ENCODE measurements around the gene TMPRSS6. TPM values are rescaled to one million over a fixed set of nuclear protein-coding genes. Genes with fewer than 3 reads are reported as not detected.
A peak's percentile ranks its signal among the peaks of the same experiment; 100 is the strongest.

The TMPRSS6 gene
- total and polyA plus RNA-seq, 2 of the 13 experiments (the other 11 are each of a cell fraction or from before 2014, with no cell fraction given), result 4.2 to 4.8 TPM

GRCh38 chr22:37032134-37032534, 77.4 kb downstream of the TMPRSS6 start (continued):
- TF ChIP-seq ZBED4 (CRISPR knock-in tag; IDR thresholded peaks at IDR 0.05; ENCODE audit: borderline replicate concordance), result no peak
- no peak for TF ChIP-seq JUNB (CRISPR knock-in tag; IDR thresholded peaks at IDR 0.05; ENCODE audit: borderline replicate concordance)
- no peak for TF ChIP-seq ZNF138 (CRISPR knock-in tag; IDR thresholded peaks at IDR 0.05; ENCODE audit: low read depth)
- no peak for TF ChIP-seq ZSCAN30 (CRISPR knock-in tag; IDR thresholded peaks at IDR 0.05)
- no peak for TF ChIP-seq ZZZ3 (CRISPR knock-in tag; IDR thresholded peaks at IDR 0.05; ENCODE audit: borderline replicate concordance)
- no peak for TF ChIP-seq ZNF607 (CRISPR knock-in tag; IDR thresholded peaks at IDR 0.05; ENCODE audit: borderline replicate concordance)
- no peak for TF ChIP-seq STAT5B (CRISPR knock-in tag; IDR thresholded peaks at IDR 0.05)
- TF ChIP-seq ZNF670 (CRISPR knock-in tag; IDR thresholded peaks at IDR 0.05; ENCODE audit: borderline replicate concordance), result no peak
- no peak for TF ChIP-seq AFF4 (CRISPR knock-in tag; IDR thresholded peaks at IDR 0.05)
- TF ChIP-seq ZFP90 (CRISPR knock-in tag; IDR thresholded peaks at IDR 0.05; ENCODE audit: borderline replicate concordance), result no peak; the same call in 1 of the 2 replicates
- TF ChIP-seq ZNF570 (CRISPR knock-in tag; IDR thresholded peaks at IDR 0.05; ENCODE audit: borderline replicate concordance), result no peak
- no peak for TF ChIP-seq GATA4 (IDR thresholded peaks at IDR 0.05; ENCODE audit: borderline replicate concordance, low read depth)
- peak; percentile 44; the same call in 1 of the 2 replicates for TF ChIP-seq CEBPB (IDR thresholded peaks at IDR 0.05; ENCODE audit: borderline replicate concordance, low read depth, low read length)
- TF ChIP-seq ZNF367 (CRISPR knock-in tag; IDR thresholded peaks at IDR 0.05; ENCODE audit: borderline replicate concordance), result 0 out of 2 replicates have a peak, but pooled peaks have one; percentile 45
- TF ChIP-seq GABPA (IDR thresholded peaks at IDR 0.05; ENCODE audit: low read depth, low read length), result no peak
- TF ChIP-seq GABPA (CRISPR knock-in tag; IDR thresholded peaks at IDR 0.05; ENCODE audit: low read depth), result no peak; the same call in 1 of the 2 replicates
- no peak for TF ChIP-seq ZNF660 (CRISPR knock-in tag; IDR thresholded peaks at IDR 0.05; ENCODE audit: borderline replicate concordance, low read depth)
- no peak for TF ChIP-seq GTF2F1 (IDR thresholded peaks at IDR 0.05; ENCODE audit: low read length)
- no peak for TF ChIP-seq ZNF614 (CRISPR knock-in tag; IDR thresholded peaks at IDR 0.05; ENCODE audit: borderline replicate concordance)
- no peak for TF ChIP-seq GPBP1L1 (CRISPR knock-in tag; IDR thresholded peaks at IDR 0.05)
- TF ChIP-seq ZNF337 (CRISPR knock-in tag; IDR thresholded peaks at IDR 0.05; ENCODE audit: borderline replicate concordance, low read depth), result no peak
- TF ChIP-seq ATF7 (IDR thresholded peaks at IDR 0.05), result no peak
- no peak for TF ChIP-seq ATF7 (CRISPR knock-in tag; IDR thresholded peaks at IDR 0.05)
